Calu3 (cell line): ENCODE measurements around the gene TRAF2. TPM values are rescaled to one million over a fixed set of nuclear protein-coding genes. Genes with fewer than 3 reads are reported as not detected.

ENCODE experiments used
- BruUV-seq: library from RNA; stranded (reverse); fragments of 400-500 nt; replicated peaks from 2 replicates; lab custom pipeline; 2021; lab: Mats Ljungman, UMichigan
- CTCF ChIA-PET: fragments of 300-600 bp; sonication (Branson Sonifier 250); formaldehyde crosslinking; loops from one replicate; lab custom pipeline; 2022; ENCODE audit warnings: antibody characterized with exemption; lab: Charles Lee
- DNase-seq: peaks from one replicate; pipeline ENCODE4 v3.0.0; 2022
- H3K27ac Mint-ChIP-seq: one replicate; pipeline ENCODE4 v1.8.0; 2022; ENCODE audit warnings: mixed read lengths; ENCODE audit not compliant: unreplicated experiment
- H3K27me3 Mint-ChIP-seq: one replicate; pipeline ENCODE4 v1.8.0; 2022; ENCODE audit warnings: mixed read lengths; ENCODE audit not compliant: unreplicated experiment
- H3K36me3 Mint-ChIP-seq: one replicate; pipeline ENCODE4 v1.8.0; 2022; ENCODE audit warnings: mild to moderate bottlenecking, moderate library complexity, mixed read lengths; ENCODE audit not compliant: insufficient read depth, unreplicated experiment
- H3K4me1 Mint-ChIP-seq: one replicate; pipeline ENCODE4 v1.8.0; 2022; ENCODE audit warnings: mild to moderate bottlenecking, low read depth, mixed read lengths; ENCODE audit not compliant: unreplicated experiment
- H3K4me3 Mint-ChIP-seq: one replicate; pipeline ENCODE4 v1.8.0; 2022; ENCODE audit warnings: mild to moderate bottlenecking, low read depth, moderate library complexity, mixed read lengths; ENCODE audit not compliant: unreplicated experiment
- H3K9me3 Mint-ChIP-seq: one replicate; pipeline ENCODE4 v1.8.0; 2022; ENCODE audit warnings: low read depth, mixed read lengths; ENCODE audit not compliant: unreplicated experiment
- CTCF ChIP-seq: fragments of 200-600 bp; IDR thresholded peaks from one replicate; pipeline ENCODE4 v1.8.0; 2022; ENCODE audit warnings: antibody characterized with exemption; ENCODE audit not compliant: unreplicated experiment
- intact Hi-C: fragments of 100-400 bp; cut with micrococcal nuclease; formaldehyde crosslinking; loops from one replicate; pipeline ENCODE4 v1.10.0; 2022; ENCODE audit not compliant: unreplicated experiment
- total RNA-seq: library from RNA; stranded (reverse); gene quantifications from 2 replicates; pipeline ENCODE4 v1.2.3, GENCODE V29; 2022

TRAF2 gene
- total RNA-seq, 1 experiment from 2014 or later: 50.5 TPM

GRCh38 chr9:136921718-136922117 is 35.4 kb downstream of the TRAF2 start:
- H3K9me3 Mint-ChIP-seq: no peaks in the 10 kb centered on the region
- TF ChIP-seq CTCF: no peak
- intact Hi-C loops: no loop called here
- peaks cover 49% of the 10 kb centered on the region for H3K36me3 Mint-ChIP-seq
- H3K4me3 Mint-ChIP-seq: no peak overlapping the region
- no TSS peak for BruUV-seq
- no peaks in the 10 kb centered on the region for H3K27me3 Mint-ChIP-seq
- H3K4me1 Mint-ChIP-seq: no peaks in the 10 kb centered on the region
- DNase-seq: no peak
- H3K27ac Mint-ChIP-seq: no peak overlapping the region
- CTCF ChIA-PET: no interaction called here

GRCh38 chr9:136922540-136922939 is 36.2 kb downstream of the TRAF2 start:
- CTCF ChIA-PET: no interaction called here
- TF ChIP-seq CTCF: no peak
- DNase-seq: no peak
- Mint-ChIP-seq H3K9me3 (no peaks in the 10 kb centered on the region), H3K4me3 (no peak overlapping the region), H3K36me3 (peaks cover 51% of the 10 kb centered on the region), H3K4me1 (no peaks in the 10 kb centered on the region), H3K27me3 (no peaks in the 10 kb centered on the region), H3K27ac (no peak overlapping the region)
- BruUV-seq: no TSS peak
- intact Hi-C loops: no loop called here

- H3K4me1 Mint-ChIP-seq: no peaks in the 10 kb centered on the region
- no peaks in the 10 kb centered on the region for H3K27me3 Mint-ChIP-seq
- DNase-seq: no peak
- BruUV-seq: no TSS peak
- no peak overlapping the region for H3K27ac Mint-ChIP-seq
- peaks cover 48% of the 10 kb centered on the region for H3K36me3 Mint-ChIP-seq
- CTCF ChIA-PET: no interaction called here
- no peak for TF ChIP-seq CTCF
- H3K4me3 Mint-ChIP-seq: no peak overlapping the region
- no peaks in the 10 kb centered on the region for H3K9me3 Mint-ChIP-seq
- intact Hi-C loops: no loop called here
These were observed 37.6 kb downstream of the TRAF2 start for GRCh38 chr9:136923881-136924280.

GRCh38 chr9:136925414-136926153 is 39.3 kb downstream of the TRAF2 start:
- Mint-ChIP-seq H3K9me3 (no peaks in the 10 kb centered on the region), H3K4me3 (no peak overlapping the region), H3K36me3 (peaks cover 47% of the 10 kb centered on the region), H3K27me3 (no peaks in the 10 kb centered on the region), H3K4me1 (no peaks in the 10 kb centered on the region), H3K27ac (no peak overlapping the region)
- CTCF ChIA-PET: no interaction called here
- BruUV-seq: no TSS peak
- no peak for DNase-seq
- intact Hi-C loops: no loop called here
- TF ChIP-seq CTCF: no peak
